NCI-H2196 treated with DMSO at 0.1 percent for 48 hours (cell line): ENCODE measurements around the gene PDGFRB.

Experiments used
- DNase-seq: peaks from one replicate; lab custom pipeline; 2025; ENCODE audit not compliant: unreplicated experiment; lab: John Stamatoyannopoulos, UW

Gene PDGFRB

GRCh38 chr5:150133581-150134197 lies 22.0 kb downstream of the PDGFRB start:
- no peak for DNase-seq

GRCh38 chr5:150132740-150133139 lies 22.9 kb downstream of the PDGFRB start:
- DNase-seq, result no peak

DNA sequence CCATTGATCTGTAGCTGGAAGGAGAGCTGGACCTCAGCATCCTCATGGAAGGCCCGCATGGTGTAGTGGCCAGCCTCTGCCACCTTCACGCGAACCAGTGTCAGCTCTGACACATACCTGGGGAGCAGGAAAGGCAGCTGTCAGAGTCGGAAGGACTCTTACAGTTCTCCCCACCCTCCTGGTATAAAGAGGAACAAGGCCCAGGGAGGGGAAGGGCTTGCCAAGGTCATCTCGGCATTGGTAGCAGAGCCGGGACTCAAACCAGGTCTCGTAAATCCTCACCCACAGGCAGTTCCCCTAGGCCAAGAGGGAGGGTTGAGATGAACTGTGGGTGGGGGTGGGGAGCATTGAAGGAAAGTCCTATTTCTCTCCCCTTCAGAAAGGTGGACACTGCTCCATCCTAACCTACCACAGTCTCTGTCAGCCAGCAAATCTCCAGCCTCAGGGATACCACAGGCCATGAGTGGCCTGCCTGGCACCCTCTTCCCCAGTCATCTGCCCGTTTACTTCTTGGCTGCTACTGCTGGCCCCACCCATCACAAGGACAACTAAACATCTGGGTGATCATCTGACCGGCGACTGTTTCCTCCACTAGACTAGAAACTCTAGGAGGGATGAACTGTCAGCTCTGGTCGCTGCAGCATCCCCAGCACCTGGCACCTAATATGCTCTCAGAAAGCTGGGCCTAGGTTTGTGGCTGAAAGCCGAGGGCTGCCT lies 23.5 kb downstream of the PDGFRB start:
- no peak for DNase-seq

GRCh38 chr5:150131461-150131860 lies 24.2 kb downstream of the PDGFRB start:
- no peak for DNase-seq

GRCh38 chr5:150130493-150130922 lies 25.1 kb downstream of the PDGFRB start:
- DNase-seq, result no peak

DNA sequence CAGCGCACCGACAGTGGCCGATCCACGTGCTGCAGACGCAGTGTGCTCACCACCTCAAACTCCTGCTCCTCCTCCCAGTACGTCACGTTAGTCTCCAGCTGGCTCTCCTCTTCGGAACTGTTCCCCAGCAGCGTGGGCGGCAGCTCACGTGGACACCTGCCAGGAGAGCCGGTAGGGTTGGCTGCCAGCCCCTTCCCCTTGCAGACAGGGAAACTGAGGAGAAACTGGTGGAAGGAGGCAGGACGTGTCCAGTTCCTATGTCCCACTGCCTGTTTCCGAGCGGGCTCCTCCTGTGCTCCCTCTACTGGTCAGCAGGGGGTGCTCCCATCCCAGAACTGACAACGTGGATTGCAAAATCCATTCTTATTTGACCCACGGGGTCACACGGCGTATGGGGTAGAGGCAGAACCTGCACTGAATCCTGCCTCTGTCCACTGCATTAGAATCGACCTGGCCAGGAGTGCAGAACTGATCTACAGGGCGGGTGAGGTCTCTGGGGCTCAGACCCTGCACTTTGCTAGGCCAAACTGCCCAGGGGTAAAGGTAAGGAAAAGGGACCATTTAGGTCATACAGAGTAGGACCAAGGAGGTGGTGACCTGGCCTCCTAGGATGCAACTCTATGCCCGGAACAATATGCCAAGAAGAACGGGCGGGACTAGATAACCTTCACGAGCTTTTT lies 25.7 kb downstream of the PDGFRB start:
- no peak for DNase-seq

GRCh38 chr5:150129454-150129812 lies 26.2 kb downstream of the PDGFRB start:
- no peak for DNase-seq

DNA sequence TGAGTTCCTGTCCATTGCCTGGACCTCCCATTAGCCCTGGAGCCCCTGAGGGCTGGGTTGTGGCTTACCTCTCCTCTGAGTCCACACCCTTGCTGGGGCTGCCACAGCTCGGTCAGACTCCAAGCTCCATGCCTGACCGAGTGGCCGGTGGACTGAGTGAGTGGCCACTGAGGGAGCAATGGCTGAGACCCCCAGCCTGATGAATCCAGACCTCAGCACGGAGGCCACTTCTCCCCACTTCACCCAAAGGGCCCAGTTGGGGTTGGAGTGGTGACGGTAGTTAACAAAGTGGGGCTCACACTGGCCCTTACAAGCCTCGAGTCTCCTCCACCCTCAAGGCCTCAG lies 28.8 kb downstream of the PDGFRB start:
- DNase-seq, result no peak

DNA sequence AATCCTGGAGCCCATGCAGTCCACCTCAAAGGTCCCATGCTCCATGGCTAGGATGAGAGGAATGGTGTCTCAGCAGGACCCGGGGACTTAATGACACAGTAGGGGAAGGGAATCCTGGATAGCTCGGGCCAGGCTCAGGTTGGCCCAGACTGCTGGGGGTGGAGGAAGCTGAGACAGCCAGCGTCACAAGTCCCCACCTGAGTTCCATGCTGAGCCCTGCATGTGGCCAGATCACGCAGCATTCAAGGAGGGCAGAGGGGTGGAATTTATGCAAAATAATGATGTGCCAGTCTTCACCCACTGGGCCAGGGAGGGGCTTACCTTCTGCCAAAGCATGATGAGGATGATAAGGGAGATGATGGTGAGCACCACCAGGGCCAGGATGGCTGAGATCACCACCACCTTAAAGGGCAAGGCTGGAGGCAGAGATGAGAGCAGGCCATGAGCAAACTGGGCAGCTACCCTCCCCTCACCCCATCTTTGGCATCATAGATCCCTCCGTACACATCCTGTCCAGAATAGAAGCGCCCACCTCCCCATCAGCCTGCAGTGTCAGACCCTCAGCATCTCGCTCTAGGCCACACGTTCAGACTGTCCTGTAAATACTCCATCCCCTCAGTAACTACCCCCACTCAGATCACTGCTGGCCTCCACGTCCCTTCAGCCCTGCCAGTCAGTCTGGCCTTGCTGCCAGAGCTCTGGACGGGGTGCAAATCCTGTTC lies 29.3 kb downstream of the PDGFRB start:
- DNase-seq, result no peak

DNA sequence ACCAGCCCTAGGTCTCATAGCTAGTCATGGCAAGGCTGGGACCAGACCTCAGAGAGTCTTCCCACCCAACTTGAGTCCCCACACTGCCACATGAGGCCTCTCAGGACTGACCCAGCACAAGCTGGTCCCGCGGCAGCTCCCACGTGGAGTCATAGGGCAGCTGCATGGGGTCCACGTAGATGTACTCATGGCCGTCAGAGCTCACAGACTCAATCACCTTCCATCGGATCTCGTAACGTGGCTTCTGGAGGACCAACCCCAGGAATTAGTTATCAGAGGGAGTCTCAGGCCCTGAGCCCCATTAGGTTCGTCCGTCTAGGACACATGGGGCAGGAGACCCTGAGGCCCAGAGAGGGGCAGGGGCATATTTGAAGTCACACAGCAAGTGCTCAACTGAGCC lies 30.3 kb downstream of the PDGFRB start:
- no peak for DNase-seq

- no peak for DNase-seq
Observed at GRCh38 chr5:150124596-150124995, 31.0 kb downstream of the PDGFRB start.

DNA sequence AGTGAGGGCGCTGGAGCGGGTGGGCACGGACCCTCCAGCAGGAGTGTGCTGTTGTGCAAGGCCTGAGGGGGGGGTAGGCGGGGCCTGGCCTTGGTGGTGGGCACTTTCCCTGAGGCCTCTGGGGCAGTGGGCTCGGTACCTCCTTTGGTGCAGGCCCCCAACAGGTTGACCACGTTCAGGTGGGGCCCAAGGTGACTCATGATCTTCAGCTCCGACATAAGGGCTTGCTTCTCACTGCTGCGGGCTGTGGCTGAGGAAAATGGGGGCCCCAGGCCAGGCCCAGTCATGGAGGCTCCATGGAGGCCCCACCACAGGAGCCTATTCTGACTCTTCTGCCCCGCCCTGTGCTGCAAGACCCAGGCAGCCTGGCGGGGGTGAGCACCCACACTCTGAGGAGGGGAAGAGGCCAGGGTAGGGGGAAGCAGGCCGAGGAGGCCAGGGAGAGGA lies 31.5 kb downstream of the PDGFRB start:
- DNase-seq, result no peak

DNA sequence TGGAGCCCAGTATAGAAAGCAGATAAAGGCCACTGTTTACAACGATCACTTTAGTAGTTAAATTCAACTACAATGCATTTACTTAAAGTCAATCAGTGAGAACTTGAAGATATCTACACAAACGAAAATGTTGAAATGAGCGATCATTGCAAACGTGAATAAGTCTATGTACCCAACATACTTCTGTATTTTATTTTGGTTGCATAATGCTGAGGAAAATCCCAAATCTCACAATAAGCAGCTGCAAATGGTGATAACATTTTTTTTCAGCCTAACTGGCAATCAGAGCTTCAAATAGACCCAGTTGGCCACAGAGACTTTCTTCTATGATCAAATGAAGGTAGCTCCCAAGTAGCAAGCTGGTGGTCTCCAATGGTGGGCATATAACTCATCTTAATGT lies 32.1 kb downstream of the PDGFRB start:
- no peak for DNase-seq

- no peak for DNase-seq
Observed at GRCh38 chr5:150122536-150123481, 32.8 kb downstream of the PDGFRB start.

DNA sequence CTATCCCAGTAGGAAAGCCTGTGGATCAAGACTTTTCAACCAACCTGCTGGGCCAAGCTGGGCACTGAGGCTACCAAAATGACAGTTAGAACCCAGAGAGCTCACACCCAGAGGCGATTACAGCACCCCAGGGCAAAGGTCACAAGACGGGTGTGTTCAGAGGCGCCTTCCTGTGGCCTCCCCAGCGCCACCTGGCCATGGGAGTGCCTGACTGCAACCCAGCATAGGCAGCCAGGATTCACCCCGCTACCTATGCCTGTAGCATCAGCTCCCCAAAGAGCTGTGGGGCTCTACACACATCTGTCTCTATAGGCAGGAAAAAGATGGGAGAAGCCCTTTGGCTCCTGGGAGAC lies 33.5 kb downstream of the PDGFRB start:
- DNase-seq, result no peak

DNA sequence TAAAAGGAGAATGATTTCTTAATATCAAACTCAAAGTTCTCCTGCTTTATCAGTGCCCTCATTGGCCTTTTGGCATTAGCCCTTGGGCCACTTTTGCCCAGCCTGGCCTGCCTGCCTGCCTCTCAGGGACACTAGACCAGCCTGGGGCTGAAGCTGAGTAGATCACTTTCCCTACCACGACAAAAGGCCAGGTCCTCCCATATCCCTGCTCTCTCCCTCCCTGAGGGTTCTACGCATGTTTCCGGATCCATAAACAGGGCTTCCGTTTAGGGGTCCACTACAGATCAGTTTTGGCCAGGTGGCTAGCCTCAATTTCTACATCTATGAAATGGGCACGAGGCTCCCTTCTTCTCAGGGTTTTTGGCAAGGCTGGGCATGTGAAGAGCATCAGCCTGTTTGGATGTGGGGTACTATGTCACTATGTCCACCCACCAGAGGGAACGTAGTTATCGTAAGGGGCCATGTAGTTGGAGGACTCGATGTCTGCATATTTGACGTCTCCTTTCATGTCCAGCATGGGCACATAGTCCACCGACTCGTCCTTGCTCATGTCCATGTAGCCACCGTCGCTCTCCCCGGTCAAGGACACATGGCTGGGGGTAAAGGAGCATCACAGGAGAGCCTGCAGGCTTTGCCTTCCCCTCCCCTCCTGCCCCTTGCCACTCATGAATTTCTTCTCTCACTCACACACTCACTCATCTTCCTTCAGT lies 34.0 kb downstream of the PDGFRB start:
- no peak for DNase-seq

GRCh38 chr5:150120617-150121447 lies 34.8 kb downstream of the PDGFRB start:
- no peak for DNase-seq

GRCh38 chr5:150120062-150120441 lies 35.6 kb downstream of the PDGFRB start:
- no peak for DNase-seq

DNA sequence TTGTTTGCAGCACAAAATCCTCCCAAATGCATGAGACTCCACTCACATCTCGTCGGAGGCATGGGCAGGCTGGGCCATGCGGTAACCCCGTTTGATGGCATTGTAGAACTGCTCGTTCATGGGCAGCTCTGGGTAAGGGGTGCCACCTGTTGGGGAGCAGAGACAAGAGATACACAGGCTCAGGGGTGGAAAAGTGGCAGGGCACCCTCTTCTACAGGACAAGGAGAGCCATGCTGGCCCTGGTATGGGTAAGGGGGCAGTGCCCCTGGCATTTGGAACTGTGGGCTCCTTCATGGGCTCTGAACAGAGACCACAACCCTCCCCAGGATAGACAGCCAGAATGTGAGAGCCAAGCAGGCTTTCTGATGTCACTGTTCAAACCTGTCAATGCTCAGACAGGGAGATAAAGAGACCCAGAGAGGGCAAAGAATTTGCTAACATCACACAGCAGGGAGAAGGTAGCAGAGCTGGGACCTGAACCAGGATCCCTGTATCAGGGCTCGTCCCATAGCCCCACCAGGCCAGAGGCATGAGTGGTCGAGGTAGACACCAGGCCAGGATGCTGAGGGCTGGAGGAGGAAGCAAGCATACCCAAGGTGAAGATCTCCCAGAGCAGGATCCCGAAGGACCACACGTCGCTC lies 36.1 kb downstream of the PDGFRB start:
- DNase-seq, result no peak
